Umbilical cord (tissue), 2 donors: ENCODE results near the gene ITGB6. TPM values are rescaled to one million over a fixed set of nuclear protein-coding genes. Genes with fewer than 3 reads are reported as not detected.

ENCODE experiments used
- DNase-seq: peaks from one replicate; pipeline ENCODE4 v3.0.0-alpha.2; 2015; ENCODE audit warnings: low spot score
- total RNA-seq: library from RNA; depleted of rRNA; stranded (reverse); fragments of >200 nt; gene quantifications from one replicate; pipeline ENCODE4 v1.2.3, GENCODE V29; 2014; ENCODE audit warnings: low replicate concordance; ENCODE audit not compliant: insufficient read depth

ITGB6 gene
- total RNA-seq, 1 donor from 2014 or later, result 19.0 TPM

- DNase-seq, result peak; percentile 26
Measured at GRCh38 chr2:160054984-160055725, 144.9 kb downstream of the ITGB6 start.

GRCh38 chr2:160053946-160054345, 146.1 kb downstream of the ITGB6 start:
- no peak for DNase-seq

GRCh38 chr2:160052531-160052930, 147.5 kb downstream of the ITGB6 start:
- no peak for DNase-seq

- no peak for DNase-seq
Measured at GRCh38 chr2:160051371-160051800, 148.7 kb downstream of the ITGB6 start.

- DNase-seq, result no peak
Measured at GRCh38 chr2:160050147-160050546, 149.9 kb downstream of the ITGB6 start.

Other genes starting within 250 kb of the ITGB6 start
- 18.3 TPM for gene PLA2R1, start 137.7 kb downstream of the ITGB6 start, total RNA-seq